ENCODE data around the gene ANK3.

DNA sequence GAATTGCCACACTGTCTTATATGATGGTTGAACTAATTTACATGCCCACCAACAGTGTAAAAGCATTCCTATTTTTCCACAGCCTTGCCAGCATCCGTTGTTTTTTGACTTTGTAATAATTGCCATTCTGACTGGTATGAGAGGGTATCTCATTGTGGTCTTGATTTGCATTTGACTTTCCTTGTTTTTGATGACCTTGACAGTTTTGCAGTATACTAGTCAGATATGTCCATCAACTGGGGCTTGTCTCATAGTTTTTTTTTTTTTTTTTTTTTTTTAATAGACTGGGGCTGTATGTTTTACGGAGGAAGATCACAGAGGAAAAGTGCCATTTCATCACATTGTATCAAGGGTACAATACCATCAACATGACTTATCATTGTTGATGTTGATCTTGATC is 220.6 kb downstream of the ANK3 start:
- TF ChIP-seq, protein P1, sequence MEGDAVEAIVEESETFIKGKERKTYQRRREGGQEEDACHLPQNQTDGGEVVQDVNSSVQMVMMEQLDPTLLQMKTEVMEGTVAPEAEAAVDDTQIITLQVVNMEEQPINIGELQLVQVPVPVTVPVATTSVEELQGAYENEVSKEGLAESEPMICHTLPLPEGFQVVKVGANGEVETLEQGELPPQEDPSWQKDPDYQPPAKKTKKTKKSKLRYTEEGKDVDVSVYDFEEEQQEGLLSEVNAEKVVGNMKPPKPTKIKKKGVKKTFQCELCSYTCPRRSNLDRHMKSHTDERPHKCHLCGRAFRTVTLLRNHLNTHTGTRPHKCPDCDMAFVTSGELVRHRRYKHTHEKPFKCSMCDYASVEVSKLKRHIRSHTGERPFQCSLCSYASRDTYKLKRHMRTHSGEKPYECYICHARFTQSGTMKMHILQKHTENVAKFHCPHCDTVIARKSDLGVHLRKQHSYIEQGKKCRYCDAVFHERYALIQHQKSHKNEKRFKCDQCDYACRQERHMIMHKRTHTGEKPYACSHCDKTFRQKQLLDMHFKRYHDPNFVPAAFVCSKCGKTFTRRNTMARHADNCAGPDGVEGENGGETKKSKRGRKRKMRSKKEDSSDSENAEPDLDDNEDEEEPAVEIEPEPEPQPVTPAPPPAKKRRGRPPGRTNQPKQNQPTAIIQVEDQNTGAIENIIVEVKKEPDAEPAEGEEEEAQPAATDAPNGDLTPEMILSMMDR (IDR thresholded peaks at IDR 0.05) = no peak
- TF ChIP-seq POLR2A (IDR thresholded peaks at IDR 0.05) = no peak
